Stimulated activated CD8-positive, alpha-beta memory T cell treated with anti-CD3 and anti-CD28 coated beads, Interleukin-7, amount 100 ng/mL, for 1 hour (primary cell): ENCODE measurements around the gene SNF8.

Experiments used
- DNase-seq, 2 donors: peaks; one replicate each; pipeline ENCODE4 v3.0.0-alpha.2; 2020; ENCODE audit warnings: low read depth in 2 of 2

SNF8 gene

DNA sequence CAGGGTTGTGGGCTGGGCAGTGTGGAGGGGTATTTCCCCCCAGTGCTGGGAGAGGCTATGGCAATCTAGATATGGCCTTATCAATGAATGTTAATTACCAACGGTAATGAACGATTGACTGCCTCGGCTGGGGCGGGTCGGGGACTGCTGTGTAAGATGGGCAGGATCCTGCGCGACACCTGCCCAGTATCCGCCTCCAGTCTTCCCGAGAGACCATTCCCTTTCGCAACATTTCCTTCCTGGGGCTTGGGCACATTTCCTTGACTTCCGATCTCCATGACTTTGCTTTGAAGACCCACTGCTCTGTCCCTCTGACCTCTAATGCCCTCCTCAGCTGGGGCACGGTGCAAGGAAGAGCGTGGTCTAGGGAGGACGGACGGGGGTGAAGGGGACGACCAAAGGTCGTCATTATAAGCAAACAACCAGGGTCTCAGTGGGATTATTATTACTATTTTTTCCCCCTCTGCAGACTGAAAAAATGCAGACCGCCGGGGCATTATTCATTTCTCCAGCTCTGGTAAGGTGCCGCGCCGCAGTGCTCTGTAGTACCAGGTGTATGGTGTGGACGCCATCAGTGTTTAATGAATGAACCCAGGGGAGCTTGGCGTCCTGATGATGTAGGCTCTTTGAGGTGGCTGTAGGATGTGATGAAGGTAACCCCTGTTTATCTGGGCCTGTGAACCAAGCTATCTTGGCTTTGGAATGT lies 51.5 kb downstream of the SNF8 start:
- DNase-seq = no peak

DNA sequence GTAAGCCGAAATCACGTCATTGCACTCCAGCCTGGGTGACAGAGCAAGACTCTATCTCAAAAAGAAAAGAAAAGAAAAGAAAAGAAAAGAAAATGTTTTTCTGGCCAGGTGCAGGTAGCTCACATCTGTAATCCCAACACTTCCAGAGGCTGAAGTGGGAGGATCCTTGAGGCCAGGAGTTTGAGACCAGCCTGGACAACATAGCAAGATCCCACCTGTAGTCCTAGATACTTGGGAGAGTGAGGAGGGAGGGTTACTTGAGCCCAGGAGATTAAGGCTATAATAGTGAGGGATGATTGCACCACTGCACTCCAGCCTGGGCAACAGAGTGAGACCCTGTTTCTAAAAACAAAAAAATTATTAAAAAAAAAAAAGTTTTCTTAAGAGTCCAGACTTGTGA lies 54.6 kb downstream of the SNF8 start:
- no peak for DNase-seq

DNA sequence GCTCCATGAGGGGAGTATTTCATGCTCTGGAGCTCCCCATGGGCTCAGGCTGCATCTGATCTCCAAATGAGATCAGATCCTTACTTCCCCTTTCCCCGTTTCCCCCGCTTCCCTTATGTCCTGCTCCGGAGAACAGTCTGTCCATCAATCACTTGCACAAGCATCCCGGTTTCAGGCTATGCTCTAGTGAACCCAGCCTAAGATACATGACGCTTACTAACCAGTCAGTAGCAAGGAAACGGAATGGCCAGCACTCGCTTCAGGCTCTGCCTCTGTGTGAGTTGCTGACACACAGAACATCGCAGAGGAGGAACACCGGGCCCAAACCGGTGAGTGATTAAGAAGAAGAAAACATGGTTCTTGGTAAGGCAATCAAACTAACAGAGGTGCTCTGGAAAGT lies 61.5 kb downstream of the SNF8 start:
- DNase-seq = no peak

DNA sequence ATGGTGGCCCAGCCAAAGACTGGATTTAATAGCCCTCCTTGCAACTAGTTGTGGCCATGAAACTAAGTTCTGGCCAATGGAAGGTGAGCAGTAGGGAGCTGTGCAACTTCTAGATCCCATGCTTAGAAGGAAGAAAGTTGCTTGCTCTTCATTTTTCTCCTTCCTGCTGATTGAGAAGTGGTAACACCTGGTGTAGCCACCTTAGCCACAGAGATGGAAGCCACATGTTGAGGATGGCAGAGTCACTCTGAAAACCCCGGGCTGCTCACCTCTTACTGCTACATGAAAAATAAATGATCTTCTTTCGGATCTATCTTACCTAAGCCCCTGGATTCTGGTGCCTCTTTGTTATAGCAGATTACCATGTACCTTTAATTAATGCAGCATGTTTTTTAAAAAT lies 62.4 kb downstream of the SNF8 start:
- no peak for DNase-seq
